HepG2 (cell line): ENCODE data around the gene SEC11A. TPM values are rescaled to one million over a fixed set of nuclear protein-coding genes. Genes with fewer than 3 reads are reported as not detected.
A peak's percentile ranks its signal among the peaks of the same experiment; 100 is the strongest.

ENCODE experiments used
- ATAC-seq: fragments of 200-7000 bp; cut with Tn5 transposase; 3 replicates; pipeline ENCODE4 v1.9.1; 2020; ENCODE audit warnings: mild to moderate bottlenecking, moderate library complexity
- BruUV-seq: library from RNA; stranded (reverse); fragments of 400-500 nt; replicated peaks from 2 replicates; lab custom pipeline; 2021; lab: Mats Ljungman, UMichigan
- CTCF ChIA-PET: fragments of 300-600 bp; formaldehyde crosslinking; extraction: SDS; loops from one replicate; lab custom pipeline; 2021; ENCODE audit warnings: low total read pairs, inconsistent platforms, low intra/inter-chr PET ratio; lab: Yijun Ruan, JAX
- POLR2A ChIA-PET: fragments of 350-600 bp; sonication (Branson Sonifier 250); formaldehyde crosslinking; loops from one replicate; lab custom pipeline; 2020; ENCODE audit warnings: antibody characterized with exemption, inconsistent platforms; lab: Yijun Ruan, JAX
- DNase-seq: peaks from one replicate; pipeline ENCODE4 v3.0.0-alpha.2; 2015; ENCODE audit warnings: low spot score
- FAIRE-seq: peaks from 3 replicates; lab custom pipeline; 2011; peaks lifted over from hg19 to GRCh38; lab: Jason Lieb, UNC
- H2AFZ ChIP-seq: one replicate; pipeline ENCODE4 v1.6.1; 2011; ENCODE audit warnings: low read length, inconsistent platforms
- H3K27ac ChIP-seq: fragments of 300-600 bp; 3 replicates; pipeline ENCODE4 v1.8.0; 2011; ENCODE audit warnings: mixed run types, mild to moderate bottlenecking, mixed read lengths, low read length, inconsistent platforms; ENCODE audit not compliant: insufficient read depth; ENCODE audit errors: extremely low read length
- H3K27me3 ChIP-seq, 2 experiments: fragments of 200-600 bp in 1 of 2; 2 replicates in 1 of 2; 3 replicates in 1 of 2; pipeline versions ENCODE4 v1.6.0 to v1.8.0; 2011; ENCODE audit warnings: low read length in 2 of 2, mild to moderate bottlenecking in 2 of 2, moderate library complexity in 2 of 2, inconsistent platforms in 1 of 2; ENCODE audit not compliant: insufficient read depth in 2 of 2, control insufficient read depth in 1 of 2
- H3K36me3 ChIP-seq, 2 experiments: fragments of 200-600 bp in 1 of 2; replicated peaks in 1 of 2; 2 replicates in 1 of 2; 3 replicates in 1 of 2; pipeline versions ENCODE4 v1.5.1 to v1.8.0; 2011; ENCODE audit warnings: low read length in 2 of 2, inconsistent platforms in 1 of 2; ENCODE audit not compliant: insufficient read depth in 2 of 2, control insufficient read depth in 1 of 2
- H3K4me1 ChIP-seq: 2 replicates; pipeline ENCODE4 v1.5.1; 2012; ENCODE audit warnings: low read length, inconsistent platforms; ENCODE audit not compliant: insufficient read depth
- H3K4me2 ChIP-seq: 2 replicates; pipeline ENCODE4 v1.6.0; 2011; ENCODE audit warnings: low read depth, low read length, inconsistent platforms
- H3K4me3 ChIP-seq, 3 experiments: fragments of 200-600 bp in 1 of 3; sonication (generic), shearing (Covaris generic) in 1 of 3; replicated peaks in 1 of 3; 2 replicates each; pipeline ENCODE4 v1.5.1; 2011 to 2016; ENCODE audit warnings: low read length in 3 of 3, inconsistent platforms in 2 of 3, low read depth in 2 of 3, mild to moderate bottlenecking in 2 of 3, control low read depth in 1 of 3, mixed read lengths in 1 of 3; ENCODE audit not compliant: insufficient read depth in 1 of 3
- H3K79me2 ChIP-seq: one replicate; pipeline ENCODE4 v1.6.1; 2011; ENCODE audit warnings: low read length, inconsistent platforms; ENCODE audit not compliant: insufficient read depth
- H3K9ac ChIP-seq: 2 replicates; pipeline ENCODE4 v1.6.0; 2011; ENCODE audit warnings: mild to moderate bottlenecking, low read depth, low read length, inconsistent platforms; ENCODE audit not compliant: insufficient read depth
- H3K9me3 ChIP-seq: 2 replicates; pipeline ENCODE4 v1.5.1; 2012; ENCODE audit warnings: mild to moderate bottlenecking, low read length
- H4K20me1 ChIP-seq: 2 replicates; pipeline ENCODE4 v1.6.0; 2011; ENCODE audit warnings: inconsistent platforms, mild to moderate bottlenecking, low read length, moderate library complexity; ENCODE audit not compliant: insufficient read depth
- AGO2 ChIP-seq: fragments of 200-400 bp; formaldehyde crosslinking; optimal IDR thresholded peaks from 2 replicates; pipeline ENCODE3; 2017; ENCODE audit warnings: mild to moderate bottlenecking, low read depth, low read length, moderate library complexity
- KAT8 ChIP-seq: IDR thresholded peaks from 2 replicates; pipeline ENCODE4 v1.6.1; 2016; ENCODE audit warnings: missing genetic modification reagents, missing compliant biosample characterization
- POLR2G ChIP-seq: fragments of 200-400 bp; formaldehyde crosslinking; IDR thresholded peaks from 2 replicates; pipeline ENCODE4 v1.6.1; 2018; ENCODE audit warnings: mild to moderate bottlenecking, low read depth, low read length, moderate library complexity
- RBFOX2 ChIP-seq: fragments of 200-400 bp; formaldehyde crosslinking; IDR thresholded peaks from 2 replicates; pipeline ENCODE4 v1.6.1; 2017; ENCODE audit warnings: low read depth, mild to moderate bottlenecking, low read length
- SP2 ChIP-seq: sonication (generic); formaldehyde crosslinking; IDR thresholded peaks from 2 replicates; pipeline ENCODE4 v1.5.1; 2020; ENCODE audit warnings: mild to moderate bottlenecking, missing genetic modification reagents
- TBX2 ChIP-seq: sonication (generic); formaldehyde crosslinking; IDR thresholded peaks from 2 replicates; pipeline ENCODE4 v1.5.0; 2020; ENCODE audit warnings: missing genetic modification reagents, mild to moderate bottlenecking, borderline replicate concordance
- ZNF205 ChIP-seq: IDR thresholded peaks from 2 replicates; pipeline ENCODE4 v1.6.1; 2018; ENCODE audit warnings: missing biosample characterization, missing genetic modification reagents
- ZNF549 ChIP-seq: sonication (generic); formaldehyde crosslinking; IDR thresholded peaks from 2 replicates; pipeline ENCODE4 v1.5.0; 2020; ENCODE audit warnings: missing genetic modification reagents
- ZNF563 ChIP-seq: sonication (generic); formaldehyde crosslinking; IDR thresholded peaks from 2 replicates; pipeline ENCODE4 v1.8.0; 2022; ENCODE audit warnings: mild to moderate bottlenecking, moderate library complexity, missing genetic modification reagents
- WGBS: methylation state at CpG from one replicate; pipeline ENCODE4 v1.1.6; 2017; ENCODE audit warnings: low lambda C conversion rate; 5-methylcytosine and 5-hydroxymethylcytosine counted together
- in situ Hi-C: cut with HindIII; loops from 2 replicates; pipeline ENCODE4 v1.10.0; 2017; ENCODE audit warnings: low pct_unique_long_range_greater_than_20kb; ENCODE audit not compliant: extremely low pct_ligation_motif_present
- intact Hi-C: fragments of 100-400 bp; cut with micrococcal nuclease; formaldehyde crosslinking; loops from one replicate; pipeline ENCODE4 v1.10.0; 2022; ENCODE audit not compliant: unreplicated experiment
- polyA plus RNA-seq, 8 experiments: library from polyadenylated mRNA; depleted of rRNA in 3 of 8; stranded (reverse) in 7 of 8; unstranded in 1 of 8; fragments of >200 nt; fragmentation: Illumina TruSeq in 4 of 8; extraction: Trizol in 4 of 8; gene quantifications; 2 replicates each; pipeline versions ENCODE4 v1.2.1 to v1.2.3, GENCODE V29; 2011 to 2016; ENCODE audit warnings: low read depth in 4 of 8, missing spikeins in 1 of 8, mixed read lengths in 1 of 8; ENCODE audit not compliant: insufficient read depth in 1 of 8
- total RNA-seq, 5 experiments: library from RNA; depleted of rRNA; stranded (reverse); fragments of >200 nt; fragmentation: Illumina TruSeq; extraction: Trizol; gene quantifications; 2 replicates each; pipeline ENCODE4 v1.2.3, GENCODE V29; 2016; ENCODE audit warnings: low read depth in 1 of 5

Gene SEC11A
- total and polyA plus RNA-seq, 2 of the 13 experiments (the other 11 are each of a cell fraction or from before 2014, with no cell fraction given): 141 to 230 TPM

- POLR2A ChIA-PET: interaction anchor here (0.9 to 7.5 kb wide), 3 partner anchors 7 to 43 kb away, joined by 3 to 45 read pairs (median 3); partner anchors contain the start of gene WDR73
- Histone ChIP-seq H3K27ac (no peak overlapping the region), H3K9me3 (no peaks in the 10 kb centered on the region), H3K9ac (no peak overlapping the region), H3K4me3 (no peak overlapping the region), H3K27me3 (no peaks in the 10 kb centered on the region)
- TSS peak; percentile 24 for BruUV-seq
- 99% methylated on average over 10 of the region's 10 CpGs for WGBS
- FAIRE-seq: no peak
- TF ChIP-seq POLR2G: peak; percentile 18; the same call in 1 of the 2 replicates
- no peak for TF ChIP-seq ZNF549
- no peak for TF ChIP-seq ZNF205 (CRISPR knock-in tag)
- TF ChIP-seq SP2: no peak
- TF ChIP-seq KAT8 (CRISPR knock-in tag): no peak
- TF ChIP-seq, all 625 proteins: peak for 1
- CTCF ChIA-PET: no interaction called here
- ATAC-seq: no peak
- DNase-seq: no peak
- peaks cover 5% of the 10 kb centered on the region for H3K4me1 ChIP-seq
- peaks cover 2% of the 10 kb centered on the region for H3K79me2 ChIP-seq
- in situ Hi-C loops: no loop called here
- H4K20me1 ChIP-seq: no peaks in the 10 kb centered on the region
- H3K4me2 ChIP-seq: no peak overlapping the region
- intact Hi-C loops: no loop called here
- H3K36me3 ChIP-seq: peaks cover 33 to 72% of the 10 kb centered on the region in 2 experiments
- H2AFZ ChIP-seq: no peak overlapping the region
Measured at GRCh38 chr15:84645997-84646396, 69.9 kb downstream of the SEC11A start.

GRCh38 chr15:84645496-84645895 is 70.4 kb downstream of the SEC11A start:
- FAIRE-seq: no peak
- H2AFZ ChIP-seq: no peak overlapping the region

More at GRCh38 chr15:84645496-84645895, 70.4 kb downstream of the SEC11A start:
- H3K4me2 ChIP-seq: no peak overlapping the region
- POLR2A ChIA-PET: interaction anchor here (0.9 to 7.5 kb wide), 3 partner anchors 7 to 42 kb away, joined by 3 to 45 read pairs (median 3); partner anchors contain the start of gene WDR73
- no peaks in the 10 kb centered on the region for H4K20me1 ChIP-seq
- ATAC-seq (no peak; the same call in 2 of the 3 replicates), DNase-seq (no peak)
- 93% methylated on average over 8 of the region's 10 CpGs for WGBS
- no peak overlapping the region for H3K4me3 ChIP-seq
- intact Hi-C loops (no loop called here), in situ Hi-C loops (no loop called here)
- no peaks in the 10 kb centered on the region for H3K9me3 ChIP-seq
- TF ChIP-seq AGO2: peak; percentile 75
- peak; percentile 47; the same call in 1 of the 2 replicates for TF ChIP-seq RBFOX2
- TF ChIP-seq TBX2 (CRISPR knock-in tag): no peak
- TF ChIP-seq POLR2G: peak; percentile 55; the same call in 1 of the 2 replicates
- no peak for TF ChIP-seq ZNF563 (CRISPR knock-in tag)
- H3K27ac ChIP-seq: no peak overlapping the region
- CTCF ChIA-PET: no interaction called here
- H3K36me3 ChIP-seq: peaks cover 33 to 75% of the 10 kb centered on the region in 2 experiments
- H3K27me3 ChIP-seq: no peaks in the 10 kb centered on the region
- BruUV-seq: no TSS peak
- peaks cover 2% of the 10 kb centered on the region for H3K79me2 ChIP-seq
- H3K4me1 ChIP-seq: peaks cover under 1% of the 10 kb centered on the region; the same call in 1 of the 2 replicates
- no peak overlapping the region for H3K9ac ChIP-seq
